Stimulated activated CD8-positive, alpha-beta memory T cell treated with anti-CD3 and anti-CD28 coated beads, Interleukin-12 subunit alpha, Interleukin-12 subunit beta, amount 100 ng/mL, for 1 hour (primary cell): ENCODE data around the gene CHERP.
A peak's percentile ranks its signal among the peaks of the same experiment; 100 is the strongest.
"Not testable (repeated sequence)": the region's sequence is repeated elsewhere in the genome, so short reads cannot be mapped to it uniquely, and the experiment has no call there.

Source experiments
- DNase-seq: peaks from one replicate; pipeline ENCODE4 v3.0.0-alpha.2; 2020; ENCODE audit warnings: low read depth

Gene CHERP

GRCh38 chr19:16577531-16577985 is 35.3 kb upstream of the CHERP start:
- DNase-seq, result no peak

- no peak for DNase-seq
Observed at GRCh38 chr19:16576690-16577530, 34.7 kb upstream of the CHERP start.

GRCh38 chr19:16575861-16576689 is 33.8 kb upstream of the CHERP start:
- DNase-seq, result no peak

- no peak for DNase-seq
Observed at GRCh38 chr19:16575282-16575681, 33.0 kb upstream of the CHERP start.

- no peak for DNase-seq
Observed at GRCh38 chr19:16573925-16574324, 31.7 kb upstream of the CHERP start.

GRCh38 chr19:16573296-16573695 is 31.1 kb upstream of the CHERP start:
- DNase-seq, result no peak

- DNase-seq, result peak; percentile 78
Observed at GRCh38 chr19:16572332-16573211, 30.3 kb upstream of the CHERP start, which contains the start of gene SLC35E1. Gene SLC35E1 (minus strand): TSS chr19:16572415. CDS start chr19:16572364, 51 bp downstream.

GRCh38 chr19:16571822-16572331 is 29.6 kb upstream of the CHERP start:
- no peak for DNase-seq

GRCh38 chr19:16571283-16571682 is 29.0 kb upstream of the CHERP start:
- no peak for DNase-seq

- DNase-seq, result no peak
Observed at GRCh38 chr19:16569609-16570320, 27.5 kb upstream of the CHERP start.

GRCh38 chr19:16566702-16567101 is 24.5 kb upstream of the CHERP start:
- DNase-seq, result no peak

- DNase-seq, result peak; percentile 66
Observed at GRCh38 chr19:16566161-16566560, 23.9 kb upstream of the CHERP start.

GRCh38 chr19:16564842-16565241 is 22.6 kb upstream of the CHERP start:
- DNase-seq, result no peak

GRCh38 chr19:16562608-16563025 is 20.4 kb upstream of the CHERP start:
- DNase-seq, result no peak

GRCh38 chr19:16561382-16561781 is 19.1 kb upstream of the CHERP start:
- no peak for DNase-seq

- no peak for DNase-seq
Observed at GRCh38 chr19:16559780-16560276, 17.6 kb upstream of the CHERP start.

- no peak for DNase-seq
Observed at GRCh38 chr19:16554776-16555175, 12.5 kb upstream of the CHERP start.

GRCh38 chr19:16551902-16552301 is 9.7 kb upstream of the CHERP start:
- DNase-seq, result not testable (repeated sequence)

GRCh38 chr19:16548956-16549355 is 6.7 kb upstream of the CHERP start:
- DNase-seq, result no peak

- no peak for DNase-seq
Observed at GRCh38 chr19:16544473-16545231, 2.4 kb upstream of the CHERP start.
